Smooth muscle cell (in vitro differentiated cells): ENCODE measurements around the gene CHST5. TPM values are rescaled to one million over a fixed set of nuclear protein-coding genes. Genes with fewer than 3 reads are reported as not detected.

Experiments used
- DNase-seq: peaks from one replicate; lab custom pipeline; 2025; ENCODE audit not compliant: unreplicated experiment; lab: John Stamatoyannopoulos, UW
- H2AFZ ChIP-seq: fragments of 200-600 bp; sonication (generic); 2 replicates; pipeline ENCODE4 v1.6.0; 2016; ENCODE audit warnings: antibody characterized with exemption, low read depth, mild to moderate bottlenecking
- H3F3A ChIP-seq: fragments of 200-600 bp; sonication (generic); 2 replicates; pipeline ENCODE4 v1.6.0; 2017; ENCODE audit warnings: antibody characterized with exemption, low read depth
- H3K27ac ChIP-seq: fragments of 200-600 bp; sonication (generic); 2 replicates; pipeline ENCODE4 v1.5.1; 2016; ENCODE audit warnings: low read depth, mild to moderate bottlenecking
- H3K27me3 ChIP-seq: fragments of 200-600 bp; sonication (generic); 2 replicates; pipeline ENCODE4 v1.6.1; 2016; ENCODE audit warnings: low read depth, mild to moderate bottlenecking
- H3K36me3 ChIP-seq: fragments of 200-600 bp; sonication (generic); 2 replicates; pipeline ENCODE4 v1.5.1; 2016; ENCODE audit warnings: low read depth
- H3K4me1 ChIP-seq: fragments of 200-600 bp; sonication (generic); 2 replicates; pipeline ENCODE4 v1.5.1; 2016; ENCODE audit warnings: low read depth
- H3K4me2 ChIP-seq: fragments of 200-600 bp; sonication (generic); 2 replicates; pipeline ENCODE4 v1.6.0; 2016; ENCODE audit warnings: mild to moderate bottlenecking
- H3K4me3 ChIP-seq: fragments of 200-600 bp; sonication (generic); 2 replicates; pipeline ENCODE4 v1.5.1; 2016; ENCODE audit warnings: mild to moderate bottlenecking
- H3K79me2 ChIP-seq: fragments of 200-600 bp; sonication (generic); 2 replicates; pipeline ENCODE4 v1.6.0; 2016; ENCODE audit warnings: low read depth, mild to moderate bottlenecking
- H3K9ac ChIP-seq: fragments of 200-600 bp; sonication (generic); 2 replicates; pipeline ENCODE4 v1.6.0; 2016; ENCODE audit warnings: low read depth
- H3K9me3 ChIP-seq: fragments of 200-600 bp; sonication (generic); replicated peaks from 2 replicates; pipeline ENCODE4 v1.5.1; 2016; ENCODE audit warnings: low read depth
- H4K20me1 ChIP-seq: fragments of 200-600 bp; sonication (generic); 2 replicates; pipeline ENCODE4 v1.6.0; 2016; ENCODE audit warnings: low read depth
- CTCF ChIP-seq: fragments of 200-600 bp; sonication (generic); IDR thresholded peaks from 2 replicates; pipeline ENCODE4 v1.5.1; 2017; ENCODE audit warnings: borderline replicate concordance, mild to moderate bottlenecking, antibody characterized with exemption; ENCODE audit not compliant: insufficient read depth, poor library complexity, severe bottlenecking
- WGBS: methylation state at CpG from one replicate; pipeline ENCODE4 v1.1.7; 2016; ENCODE audit warnings: low lambda C conversion rate; 5-methylcytosine and 5-hydroxymethylcytosine counted together
- polyA plus RNA-seq: library from polyadenylated mRNA; unstranded; fragments of >200 nt; fragmentation: Nextera tagmentation; extraction: Ambion mirVana; gene quantifications from 2 replicates; pipeline ENCODE4 v1.2.1, GENCODE V29; 2016
- total RNA-seq: library from RNA; depleted of rRNA; stranded (reverse); fragments of >200 nt; gene quantifications from 2 replicates; pipeline ENCODE4 v1.2.3, GENCODE V29; 2014

Gene CHST5
- total and polyA plus RNA-seq, 2 experiments from 2014 or later = not detected

- no peak overlapping the region for H2AFZ ChIP-seq
- no peaks in the 10 kb centered on the region for H3K4me1 ChIP-seq
- H3K27me3 ChIP-seq = no peaks in the 10 kb centered on the region
- 90% methylated on average over 19 of the region's 19 CpGs for WGBS
- no peak overlapping the region for H3K27ac ChIP-seq
- H3K4me2 ChIP-seq = no peak overlapping the region
- no peaks in the 10 kb centered on the region for H3K36me3 ChIP-seq
- no peak for TF ChIP-seq CTCF
- DNase-seq = no peak
- H3K79me2 ChIP-seq = no peaks in the 10 kb centered on the region
- H3K9ac ChIP-seq = no peak overlapping the region
- no peaks in the 10 kb centered on the region for H3F3A ChIP-seq
- no peaks in the 10 kb centered on the region for H4K20me1 ChIP-seq
- no peaks in the 10 kb centered on the region for H3K9me3 ChIP-seq
- no peak overlapping the region for H3K4me3 ChIP-seq
These were observed 1.2 kb downstream of the CHST5 start for GRCh38 chr16:75534560-75535205.

GRCh38 chr16:75532791-75533190 lies 3.1 kb downstream of the CHST5 start:
- Histone ChIP-seq H3F3A (no peaks in the 10 kb centered on the region), H3K27ac (no peak overlapping the region), H3K9me3 (no peaks in the 10 kb centered on the region), H3K27me3 (no peaks in the 10 kb centered on the region), H3K4me3 (no peak overlapping the region), H3K4me1 (no peaks in the 10 kb centered on the region), H3K9ac (no peak overlapping the region), H3K36me3 (no peaks in the 10 kb centered on the region), H4K20me1 (no peaks in the 10 kb centered on the region), H3K4me2 (no peak overlapping the region), H3K79me2 (no peaks in the 10 kb centered on the region), H2AFZ (no peak overlapping the region)
- no peak for TF ChIP-seq CTCF
- DNase-seq = no peak
- 91% methylated on average over 2 of the region's 2 CpGs for WGBS

- Histone ChIP-seq H3K27me3 (no peaks in the 10 kb centered on the region), H3K4me2 (no peak overlapping the region), H2AFZ (no peak overlapping the region), H3K4me3 (no peak overlapping the region), H3K36me3 (no peaks in the 10 kb centered on the region), H3K27ac (no peak overlapping the region), H3F3A (no peaks in the 10 kb centered on the region), H3K9ac (no peak overlapping the region), H3K4me1 (no peaks in the 10 kb centered on the region), H3K79me2 (no peaks in the 10 kb centered on the region), H4K20me1 (no peaks in the 10 kb centered on the region), H3K9me3 (no peaks in the 10 kb centered on the region)
- WGBS = 90% methylated on average over 8 of the region's 8 CpGs
- no peak for DNase-seq
- TF ChIP-seq CTCF = no peak
These were observed 3.7 kb downstream of the CHST5 start for GRCh38 chr16:75532142-75532765.

- H3K27me3 ChIP-seq = no peaks in the 10 kb centered on the region
- no peak overlapping the region for H3K4me3 ChIP-seq
- no peak overlapping the region for H2AFZ ChIP-seq
- H3K4me2 ChIP-seq = no peak overlapping the region
- no peaks in the 10 kb centered on the region for H3K79me2 ChIP-seq
- no peak for DNase-seq
- TF ChIP-seq CTCF = no peak
- H3K36me3 ChIP-seq = no peaks in the 10 kb centered on the region
- H3F3A ChIP-seq = no peaks in the 10 kb centered on the region
- no peak overlapping the region for H3K27ac ChIP-seq
- 96% methylated on average over 29 of the region's 29 CpGs for WGBS
- H3K4me1 ChIP-seq = no peaks in the 10 kb centered on the region
- no peaks in the 10 kb centered on the region for H4K20me1 ChIP-seq
- H3K9ac ChIP-seq = no peak overlapping the region
- no peaks in the 10 kb centered on the region for H3K9me3 ChIP-seq
These were observed 5.9 kb downstream of the CHST5 start for GRCh38 chr16:75529959-75530358.
